SK-N-SH treated with all-trans-retinoic acid at 6 μM for 48 hours (cell line): ENCODE measurements around the gene CCDC186.

ENCODE experiments used
- ARNTL ChIP-seq: fragments of 450-650 bp; formaldehyde crosslinking; IDR thresholded peaks from 2 replicates; pipeline ENCODE4 v1.5.0; 2020; ENCODE audit warnings: low read depth, mild to moderate bottlenecking, moderate library complexity, borderline replicate concordance
- PATZ1 ChIP-seq: fragments of 250-450 bp; sonication (Bioruptor Pico); IDR thresholded peaks from 2 replicates; pipeline ENCODE4 v1.8.0; 2020; ENCODE audit warnings: mild to moderate bottlenecking, moderate library complexity, borderline replicate concordance
- RARB ChIP-seq: fragments of 250-450 bp; sonication (Bioruptor Pico); IDR thresholded peaks from 2 replicates; pipeline ENCODE4 v1.8.0; 2021; ENCODE audit warnings: mild to moderate bottlenecking, moderate library complexity

- no peak for TF ChIP-seq RARB (CRISPR knock-in tag)
- no peak for TF ChIP-seq PATZ1
- no peak for TF ChIP-seq ARNTL (CRISPR knock-in tag)
Measured at GRCh38 chr10:114087655-114088054, 86.3 kb downstream of the CCDC186 start.
